Stimulated activated CD4-positive, alpha-beta T cell treated with anti-CD3 and anti-CD28 coated beads, TNF-alpha, amount 100 ng/mL, for 48 hours (primary cell): ENCODE measurements around the gene GLYR1.
"Not testable (repeated sequence)": the region's sequence is repeated elsewhere in the genome, so short reads cannot be mapped to it uniquely, and the experiment has no call there.

ENCODE experiments used
- DNase-seq, 3 donors: peaks; one replicate each; pipeline ENCODE4 v3.0.0-alpha.2; 2020; ENCODE audit warnings: low read depth in 3 of 3

The GLYR1 gene

DNA sequence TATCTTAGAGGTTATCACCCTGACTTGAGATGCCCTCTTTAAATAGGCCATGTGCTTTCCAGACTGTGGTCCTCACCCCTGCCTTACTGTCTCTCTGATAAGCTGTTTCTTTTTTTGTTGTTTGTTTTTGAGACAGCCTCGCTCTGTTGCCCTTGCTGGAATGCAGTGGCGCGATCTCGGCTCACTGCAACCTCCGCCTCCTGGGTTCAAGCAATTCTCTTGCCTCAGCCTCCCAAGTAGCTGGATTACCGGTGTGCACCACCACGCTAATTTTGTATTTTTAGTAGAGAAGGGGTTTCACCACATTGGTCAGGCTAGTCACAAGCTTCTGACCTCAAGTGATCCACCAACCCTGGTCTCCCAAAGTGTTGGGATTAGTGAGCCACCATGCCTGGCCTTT lies 58.2 kb downstream of the GLYR1 start:
- no peak for DNase-seq

DNA sequence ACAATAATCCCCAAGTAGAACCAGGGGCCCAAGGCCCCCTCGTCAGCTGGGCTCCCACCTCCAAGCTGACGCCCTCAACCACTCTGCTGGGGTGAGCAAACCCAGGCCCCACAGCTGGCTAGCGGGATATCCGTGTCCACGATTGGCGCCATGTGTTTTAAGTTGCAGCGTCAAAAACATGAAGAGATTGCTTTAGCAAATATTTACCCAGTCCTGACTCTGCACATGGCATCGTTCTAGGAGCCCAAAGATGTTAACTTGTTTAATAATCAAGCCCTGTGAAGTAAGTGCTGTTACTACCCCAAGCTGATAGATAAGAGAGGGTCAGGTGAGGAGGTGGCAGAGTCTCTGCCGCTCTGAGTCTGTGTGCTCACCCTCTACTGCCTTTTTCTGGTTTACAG lies 58.6 kb downstream of the GLYR1 start:
- DNase-seq, result no peak

DNA sequence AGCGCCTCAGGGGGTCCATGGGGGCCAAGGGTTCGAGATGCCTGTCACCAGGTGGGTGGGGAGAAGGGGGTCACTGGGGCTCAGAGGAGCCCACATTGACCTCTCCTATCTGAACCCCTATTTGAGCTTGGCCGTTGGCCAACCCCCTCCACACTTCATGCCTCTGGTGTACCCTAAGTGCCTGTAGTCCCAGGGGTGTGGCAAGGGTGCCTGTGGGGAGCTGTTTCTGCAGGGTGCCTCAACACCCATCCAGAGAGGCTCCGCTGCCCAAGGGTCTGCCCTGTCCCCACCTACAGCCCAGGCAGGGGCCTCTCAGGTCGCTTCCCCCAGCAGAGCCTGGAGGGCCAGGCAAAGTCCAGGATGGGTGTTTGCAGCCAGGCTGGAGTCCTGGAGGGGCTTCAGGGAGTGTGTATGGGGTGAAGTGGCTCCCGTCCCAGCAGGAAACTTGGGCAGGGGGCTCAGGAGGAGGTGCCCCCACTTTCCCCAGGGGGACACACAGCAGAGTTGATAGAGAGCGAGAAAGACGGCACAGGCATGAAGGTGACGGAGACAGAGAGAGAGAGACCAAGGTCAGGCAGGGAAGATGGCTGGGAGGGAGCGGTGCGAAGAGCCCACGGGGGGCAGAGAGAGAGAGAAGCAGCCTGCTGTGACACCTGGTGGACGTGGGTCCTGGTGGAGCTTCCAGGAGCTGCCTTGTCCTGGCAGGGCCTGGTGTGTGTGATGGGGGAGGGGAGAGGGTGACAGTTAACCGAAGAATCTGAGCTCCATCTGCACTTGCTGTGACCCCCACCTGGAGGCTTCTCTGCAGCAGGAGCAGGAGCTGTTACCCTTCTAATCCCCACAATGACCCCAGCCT lies 59.2 kb downstream of the GLYR1 start, which contains the start of gene SEPTIN12:
TSS of gene SEPTIN12 (minus strand) at position 719 of the 856 bp plus-strand sequence. CDS start at position 19, 700 bp downstream.
- DNase-seq, result no peak

DNA sequence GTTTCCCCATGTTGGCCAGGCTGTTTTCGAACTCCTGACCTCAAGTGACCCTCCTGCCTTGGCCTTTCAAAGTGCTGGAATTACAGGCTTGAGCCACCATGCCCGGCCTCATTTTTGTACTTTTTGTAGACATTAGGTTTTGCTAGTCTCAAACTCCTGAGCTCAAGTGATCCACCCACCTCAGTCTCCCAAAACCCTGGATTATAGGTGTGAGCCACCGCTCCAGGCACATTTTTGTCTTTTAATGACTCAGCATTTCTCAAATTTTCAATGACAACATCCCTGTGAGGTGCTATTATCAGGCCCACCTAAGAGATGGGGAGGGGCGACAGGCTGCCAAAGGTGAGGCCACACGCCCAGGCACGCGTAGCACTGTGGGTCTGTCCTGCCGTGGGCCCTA lies 60.0 kb downstream of the GLYR1 start:
- no peak for DNase-seq

DNA sequence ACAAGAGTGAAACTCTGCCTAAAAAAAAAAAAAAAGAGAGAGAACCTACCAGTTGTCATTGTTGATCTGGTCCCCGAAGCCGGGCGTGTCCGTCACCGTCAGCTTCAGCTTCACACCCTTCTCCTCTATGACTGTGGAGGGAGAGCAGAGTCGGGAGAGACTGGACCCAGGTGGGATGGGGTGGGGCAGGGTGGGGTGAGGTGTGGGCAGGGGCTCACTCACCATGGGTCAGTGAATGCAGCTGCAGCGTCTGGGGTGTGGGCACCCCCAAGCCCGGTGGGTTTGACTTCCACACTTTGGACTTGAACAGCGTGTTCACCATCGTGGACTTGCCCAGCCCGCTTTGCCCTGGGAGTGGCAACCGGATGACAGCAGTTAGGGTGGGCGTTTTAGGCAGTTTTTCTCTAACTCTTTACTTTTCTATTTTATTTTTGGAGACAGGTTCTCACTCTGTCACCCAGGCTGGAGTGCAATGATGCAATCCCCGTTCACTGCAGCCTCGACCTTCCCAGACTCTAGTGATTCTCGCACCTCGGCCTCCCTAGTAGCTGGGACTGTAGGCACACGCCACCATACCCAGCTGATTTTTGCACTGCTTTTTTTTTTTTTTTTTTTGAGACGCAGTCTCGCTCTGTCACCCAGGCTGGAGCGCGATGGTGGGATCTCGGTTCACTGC lies 61.2 kb downstream of the GLYR1 start:
- DNase-seq, result no peak

DNA sequence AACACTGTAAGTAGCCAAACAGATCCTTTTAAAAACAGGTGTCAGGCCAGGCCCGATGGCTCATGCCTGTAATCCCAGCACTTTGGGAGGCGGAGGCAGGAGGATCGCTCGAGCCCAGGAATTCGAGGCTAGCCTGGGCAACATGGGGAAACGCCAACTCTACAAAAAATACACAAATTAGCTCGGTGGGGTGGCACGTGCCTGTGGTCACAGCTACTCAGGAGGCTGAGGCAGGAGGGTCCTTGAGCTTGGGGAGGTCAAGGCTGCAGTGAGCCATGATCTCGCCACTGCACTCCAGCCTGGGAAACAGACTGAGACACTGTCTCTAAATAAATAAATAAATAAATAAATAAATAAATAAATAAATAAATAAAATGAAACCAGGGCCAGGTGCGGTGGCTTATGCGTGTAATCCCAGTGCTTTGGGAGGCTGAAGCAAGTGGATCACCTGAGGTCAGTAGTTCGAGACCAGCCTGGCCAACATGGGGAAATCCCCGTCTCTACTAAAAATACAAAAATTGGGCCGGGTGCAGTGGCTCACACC lies 62.6 kb downstream of the GLYR1 start:
- not testable (repeated sequence) for DNase-seq

DNA sequence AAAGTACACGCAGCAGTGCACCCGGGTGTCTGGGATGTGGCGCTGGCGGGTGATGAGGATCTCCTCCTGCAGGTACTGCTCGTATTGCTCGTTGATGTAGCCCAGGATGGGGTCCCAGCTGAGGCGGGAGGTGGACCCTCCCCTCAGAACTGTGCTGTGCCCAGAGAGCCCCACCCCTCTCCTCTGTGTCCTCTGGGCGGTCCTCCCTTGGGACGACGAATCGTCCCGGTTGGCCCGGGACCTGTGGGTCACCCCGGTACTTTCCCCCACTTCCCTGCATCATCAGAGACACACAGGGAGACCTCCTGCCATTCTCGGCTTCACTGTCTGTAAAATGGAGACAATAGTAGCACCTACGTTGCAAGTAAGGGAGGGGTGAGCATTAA lies 63.1 kb downstream of the GLYR1 start:
- no peak for DNase-seq

DNA sequence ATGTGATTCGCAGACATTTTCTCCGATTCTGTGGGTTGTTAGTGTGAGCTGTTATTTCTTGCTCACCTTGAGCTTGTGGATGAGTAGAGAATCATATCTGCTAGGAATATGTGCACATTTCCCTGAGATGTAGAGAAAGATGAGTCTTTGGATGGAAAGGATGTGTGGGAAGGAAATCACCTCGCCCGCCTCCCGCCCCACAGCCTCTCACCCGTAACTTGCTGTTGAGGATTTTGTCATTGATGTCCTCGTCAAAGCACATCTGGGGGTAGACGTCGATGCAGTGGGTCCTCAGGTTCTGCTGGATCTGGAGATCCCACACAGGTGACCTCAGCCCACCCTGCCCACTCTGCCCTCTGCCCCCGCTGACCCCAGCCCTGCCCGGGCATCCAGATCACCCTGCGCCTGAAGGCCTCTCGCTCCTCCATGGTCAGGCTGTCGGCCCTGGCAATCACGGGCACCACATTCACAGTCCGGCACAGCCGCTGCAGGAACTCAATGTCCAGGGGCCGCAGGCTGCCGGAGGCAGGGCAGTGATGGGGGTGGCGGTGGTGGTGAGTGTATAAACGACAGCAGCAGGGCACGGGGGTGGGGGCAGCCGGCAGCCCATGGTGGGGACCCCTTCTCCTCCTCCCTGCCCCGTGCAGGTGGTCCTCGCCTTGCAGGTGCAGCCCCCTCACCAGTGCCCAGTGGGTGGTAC lies 63.7 kb downstream of the GLYR1 start:
- no peak for DNase-seq

DNA sequence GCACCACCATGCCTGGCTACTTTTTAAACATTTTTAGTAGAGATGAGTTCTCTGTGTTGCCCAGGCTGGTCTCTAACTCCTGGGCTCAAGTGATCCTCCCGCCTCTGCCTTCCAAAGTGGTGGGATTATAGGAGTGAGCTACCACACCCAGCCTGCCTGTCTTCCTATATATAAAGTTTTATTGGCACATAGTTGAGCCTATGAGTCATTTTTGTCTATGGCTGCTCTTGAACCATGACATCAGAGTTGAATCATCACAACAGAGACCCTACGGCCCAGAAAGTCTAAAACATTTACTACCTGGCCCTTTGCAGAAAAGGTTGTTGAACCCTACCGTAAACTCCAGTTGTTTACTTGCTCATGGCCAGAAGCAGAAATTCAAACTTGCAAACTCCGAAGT lies 66.9 kb downstream of the GLYR1 start:
- DNase-seq, result no peak

DNA sequence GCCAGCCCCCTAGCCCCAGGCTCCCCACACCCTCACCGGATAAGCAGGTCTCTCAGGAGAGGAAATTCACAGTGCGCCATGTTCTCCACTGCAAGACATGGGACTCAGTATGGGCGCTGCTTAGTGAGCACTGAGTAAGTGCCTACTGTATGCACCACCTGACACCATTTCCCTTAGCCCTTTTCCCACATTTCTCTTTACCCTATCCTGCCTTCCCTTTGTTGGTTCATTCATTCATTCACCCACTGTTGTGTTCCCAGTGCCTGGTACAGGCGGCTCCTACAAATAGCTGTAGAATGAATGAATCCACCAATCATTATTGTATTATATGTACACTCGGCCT lies 69.1 kb downstream of the GLYR1 start:
- DNase-seq, result no peak

DNA sequence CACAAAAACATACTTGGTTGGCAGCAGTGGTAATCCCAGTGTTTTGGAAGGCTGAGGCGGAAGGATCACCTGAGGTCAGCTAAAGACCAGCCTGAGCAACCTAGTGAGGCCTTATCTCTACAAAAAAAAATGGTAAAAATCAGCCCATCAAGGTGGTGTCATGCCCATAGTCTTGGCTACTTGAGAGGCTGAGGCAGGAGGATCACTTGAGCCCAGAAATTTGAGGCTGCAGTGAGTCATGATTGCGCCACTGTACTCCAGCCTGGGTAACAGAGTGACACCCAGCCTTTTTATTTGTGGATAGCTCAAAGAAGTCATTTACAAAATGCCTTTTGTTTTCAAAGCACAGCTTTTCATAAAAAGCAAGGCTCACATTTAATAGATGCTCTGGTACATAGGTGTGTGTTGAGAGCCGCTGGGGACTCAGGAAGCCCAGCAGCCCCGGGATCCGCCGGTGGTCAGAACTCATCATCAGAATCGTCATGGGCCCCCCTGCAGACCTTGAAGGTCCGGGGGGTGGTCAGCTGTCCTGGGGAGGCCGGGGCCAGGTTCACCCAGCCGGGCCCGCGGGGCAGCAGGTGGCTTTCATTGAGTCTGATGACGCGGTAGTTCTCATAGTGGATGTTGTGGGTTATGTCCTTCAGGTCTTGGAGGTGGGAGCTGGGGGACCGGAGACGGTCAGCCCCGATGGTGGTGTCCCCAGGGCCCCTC lies 69.6 kb downstream of the GLYR1 start:
- no peak for DNase-seq

DNA sequence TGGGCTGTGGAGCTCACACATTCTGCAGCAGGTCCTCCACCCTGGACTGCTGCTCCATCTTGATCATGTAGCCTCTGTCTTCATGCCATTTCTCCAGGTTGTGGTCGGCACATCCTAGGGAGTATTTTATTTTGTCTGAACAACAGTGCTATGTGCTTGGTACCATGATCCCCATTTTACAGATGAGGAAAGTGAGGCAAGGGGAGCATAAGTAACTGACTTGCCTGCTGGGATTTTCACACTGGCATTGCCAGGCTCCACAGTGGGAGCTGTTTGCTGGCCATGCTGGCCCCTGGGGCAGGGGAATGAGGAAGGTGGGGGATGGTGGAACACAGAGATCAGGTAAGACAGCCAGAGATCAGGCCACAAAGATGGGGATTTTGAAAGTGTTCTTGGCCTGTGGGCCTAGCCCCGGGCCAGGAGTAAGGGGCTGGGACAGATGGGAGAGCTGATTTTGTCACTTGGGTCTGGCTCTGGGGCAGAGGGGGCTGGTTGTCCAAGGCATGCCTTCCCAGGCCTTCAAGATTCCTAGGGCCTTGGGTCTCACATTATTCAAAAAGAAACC lies 70.9 kb downstream of the GLYR1 start:
- no peak for DNase-seq

DNA sequence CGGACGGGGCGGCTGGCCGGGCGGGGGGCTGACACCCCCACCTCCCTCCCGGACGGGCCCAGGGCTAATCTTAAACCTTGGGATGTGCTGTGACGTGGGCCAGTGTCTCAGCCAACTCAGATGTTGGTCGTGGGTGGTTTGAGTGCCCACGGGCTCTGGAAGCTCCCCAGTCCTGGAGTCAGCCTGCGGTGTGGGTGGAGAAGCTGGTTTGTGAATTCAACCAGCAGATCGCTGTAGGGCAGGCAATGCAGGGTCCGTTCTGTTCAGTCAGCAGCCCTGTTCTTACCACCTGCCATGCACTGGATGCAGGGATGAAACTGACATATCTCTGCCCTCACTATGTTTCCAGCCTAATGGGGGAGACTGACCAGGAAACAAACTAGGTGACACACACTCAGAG lies 72.1 kb downstream of the GLYR1 start:
- no peak for DNase-seq

DNA sequence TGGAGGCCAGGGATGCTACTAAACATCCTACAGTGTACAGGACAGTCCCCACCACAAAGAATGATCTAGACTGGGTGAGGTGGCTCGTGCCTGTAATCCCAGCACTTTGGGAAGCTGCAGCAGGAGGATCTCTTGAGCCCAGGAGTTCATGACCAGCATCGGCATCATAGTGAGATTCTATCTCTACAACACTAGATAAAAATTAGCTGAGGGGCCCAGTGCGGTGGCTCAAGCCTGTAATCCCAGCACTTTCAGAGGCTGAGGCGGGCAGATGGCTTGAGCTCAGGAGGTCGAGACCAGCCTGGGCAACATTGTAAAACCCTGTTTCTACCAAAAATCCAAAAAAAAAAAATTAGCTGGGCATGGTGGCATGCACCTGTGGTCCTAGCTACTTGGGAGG lies 74.7 kb downstream of the GLYR1 start:
- no peak for DNase-seq

DNA sequence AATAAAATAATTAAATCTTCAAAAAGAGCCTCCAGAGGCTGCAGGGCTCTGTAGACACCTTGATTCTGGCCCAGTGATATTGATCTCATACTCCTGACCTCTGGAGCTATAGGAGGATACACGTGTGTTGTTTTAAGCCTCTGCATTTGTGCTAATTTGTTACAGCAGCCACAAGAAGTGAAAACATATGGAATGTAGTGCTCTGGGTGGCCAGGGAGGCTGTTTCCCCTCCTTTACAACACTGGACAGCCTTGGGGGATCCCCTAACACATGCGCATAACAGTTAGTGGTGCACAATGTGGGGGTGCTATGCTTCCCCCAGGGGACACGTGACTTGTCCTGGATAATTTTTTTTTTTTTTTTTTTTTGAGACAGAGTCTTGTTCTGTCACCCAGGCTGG lies 75.4 kb downstream of the GLYR1 start:
- DNase-seq, result no peak

DNA sequence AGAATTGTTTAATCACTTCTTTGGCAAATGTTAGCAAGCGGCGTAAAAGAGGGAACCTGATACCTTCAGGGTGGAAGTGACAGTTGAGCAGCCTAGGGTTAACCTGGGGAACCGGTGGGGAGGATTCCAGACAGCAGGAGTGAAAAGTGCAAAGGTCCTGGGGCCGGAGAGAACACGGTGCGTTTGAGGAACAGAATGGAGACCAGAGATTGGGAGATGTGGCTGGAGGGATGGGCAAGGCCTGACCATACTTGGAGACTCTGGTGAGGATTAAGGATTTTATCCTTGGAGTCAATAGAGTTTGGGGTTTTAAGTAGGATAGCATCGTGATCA lies 77.8 kb downstream of the GLYR1 start:
- DNase-seq, result no peak

DNA sequence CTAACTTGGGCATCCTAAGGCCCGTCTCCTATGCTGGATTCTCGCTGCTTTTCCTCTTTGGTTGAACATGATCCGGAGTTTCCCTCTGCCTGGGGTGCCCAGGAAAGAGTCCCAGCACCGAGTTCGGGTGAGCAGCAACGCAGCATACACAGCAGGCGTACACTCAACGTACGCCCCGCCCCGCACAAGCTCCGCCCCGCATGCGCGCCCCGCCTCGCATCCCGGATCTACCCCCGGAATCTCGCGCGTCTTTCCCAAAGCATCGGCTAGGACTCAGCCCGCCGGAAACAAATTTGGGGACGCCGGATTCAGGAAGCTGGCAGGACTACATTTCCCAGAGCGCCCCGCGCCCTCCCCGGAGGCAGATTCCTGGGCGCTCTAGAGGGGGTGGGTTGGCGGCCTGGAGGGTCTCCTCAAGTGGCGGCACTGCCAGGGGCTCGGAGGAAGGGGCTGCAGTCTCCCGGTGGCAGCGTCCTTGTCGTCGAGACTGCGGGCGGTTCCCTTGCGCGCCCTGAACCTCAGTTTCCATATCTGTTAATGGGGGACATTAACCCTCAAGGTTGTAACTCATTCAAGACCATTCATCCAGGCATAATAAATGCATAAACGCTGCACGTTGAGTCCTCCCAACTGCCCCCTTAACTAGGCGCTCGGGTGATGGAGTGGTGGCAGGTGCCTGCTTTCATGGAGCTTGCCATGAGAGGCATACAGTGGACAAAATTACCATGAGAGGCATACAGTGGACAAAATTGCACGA lies 78.4 kb downstream of the GLYR1 start:
- peak; percentile 88 to 92 (median 89) for DNase-seq

DNA sequence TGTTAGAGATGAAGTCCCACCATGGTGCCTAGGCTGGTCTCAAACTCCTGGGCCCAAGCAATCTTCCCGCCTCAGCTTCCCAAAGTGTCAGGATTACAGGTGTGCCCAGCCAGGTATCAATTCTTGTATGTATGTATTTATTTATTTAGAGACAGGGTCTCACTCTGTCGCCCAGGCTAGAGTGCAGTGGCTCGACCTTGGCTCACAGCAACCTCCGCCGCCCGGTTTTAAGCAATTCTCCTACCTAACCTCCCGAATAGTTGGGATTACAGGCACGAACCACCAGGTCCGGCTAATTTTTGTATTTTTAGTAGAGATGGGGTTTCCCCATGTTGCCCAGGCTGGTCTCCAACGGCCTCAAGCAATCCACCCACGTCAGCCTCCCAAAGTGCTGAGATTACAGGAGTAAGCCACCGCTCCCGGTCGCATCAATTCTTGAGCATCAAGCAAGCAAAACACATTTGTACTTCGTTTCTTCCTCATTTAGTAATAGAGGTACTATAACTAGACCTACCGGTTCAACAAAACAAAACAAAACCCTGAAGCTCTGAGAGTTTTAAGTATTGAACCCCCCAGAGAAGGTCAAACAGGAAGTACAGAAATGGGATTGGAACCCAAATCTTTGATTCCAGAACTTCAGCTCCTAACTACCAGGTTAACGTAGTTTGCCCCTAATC lies 79.1 kb downstream of the GLYR1 start:
- no peak for DNase-seq

DNA sequence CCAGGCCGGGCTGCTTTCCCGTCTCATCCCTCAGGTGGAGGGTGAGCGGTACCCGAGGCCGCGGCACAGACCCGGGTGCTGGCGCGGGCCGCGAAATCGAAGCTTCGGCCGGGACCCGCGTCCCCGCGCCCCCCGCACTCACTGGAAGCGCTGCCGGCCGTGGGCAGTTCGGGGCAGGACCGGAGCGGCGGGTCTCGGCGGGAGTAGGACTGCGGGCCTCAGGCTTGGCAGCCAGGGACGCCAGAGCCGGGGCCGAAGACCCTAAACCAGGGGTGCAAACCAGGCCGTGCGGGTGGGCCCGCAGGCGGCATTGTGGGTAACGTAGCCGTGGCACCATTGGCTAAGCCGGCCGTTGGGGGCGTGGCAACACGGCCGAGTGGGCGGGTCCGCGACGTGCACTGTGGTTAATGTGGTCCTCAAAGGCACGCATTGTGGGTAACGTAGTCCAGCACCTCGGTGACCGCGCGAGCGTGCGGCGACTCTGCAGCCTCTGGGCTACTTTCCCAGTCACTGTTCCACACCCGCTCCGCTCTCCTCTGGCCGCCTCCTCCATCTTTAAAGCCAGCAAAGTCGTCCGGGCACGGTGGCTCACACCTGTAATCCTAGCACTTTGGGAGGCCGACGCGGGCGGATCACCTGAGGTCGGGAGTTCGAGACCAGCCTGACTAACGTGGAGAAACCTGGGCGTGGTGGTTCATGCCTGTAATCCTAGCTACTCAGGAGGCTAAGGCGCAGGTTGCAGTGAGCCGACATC lies 80.0 kb downstream of the GLYR1 start, which contains the start of gene ZNF500:
TSS of gene ZNF500 (minus strand) at position 288 of the 754 bp plus-strand sequence. CDS start 1,184 bp downstream, outside the sequence.
- DNase-seq, result peak; percentile 93 to 95 (median 94)
